ENCODE measurements around the gene PITPNC1. TPM values are rescaled to one million over a fixed set of nuclear protein-coding genes. Genes with fewer than 3 reads are reported as not detected.
"Not testable (repeated sequence)": the region's sequence is repeated elsewhere in the genome, so short reads cannot be mapped to it uniquely, and the experiment has no call there.

PITPNC1 gene
- total RNA-seq, 4 donors from 2014 or later = 8.0 to 20.4 (median 9.6) TPM

- Histone ChIP-seq H3K4me3 (no peak overlapping the region), H3K9me3 (no peaks in the 10 kb centered on the region), H3K36me3 (no peaks in the 10 kb centered on the region), H3K4me1 (no peaks in the 10 kb centered on the region), H3K27ac (no peak overlapping the region), H3K27me3 (no peaks in the 10 kb centered on the region)
- TF ChIP-seq EP300 (IDR thresholded peaks at IDR 0.05) (no peak), CTCF (IDR thresholded peaks at IDR 0.05) (no peak), POLR2A (IDR thresholded peaks at IDR 0.05) (no peak)
- no peak for DNase-seq (ENCODE audit: low spot score in 2 of 2)
- WGBS, 2 donors = 68% methylated on average over 6 of the region's 6 CpGs
These were observed 271.2 kb downstream of the PITPNC1 start for GRCh38 chr17:67648032-67648905.

GRCh38 chr17:67648906-67649295 is 271.8 kb downstream of the PITPNC1 start:
- not testable (repeated sequence) for H3K4me3 ChIP-seq; DNase-seq (ENCODE audit: low spot score in 2 of 2); H3K4me1 ChIP-seq; H3K27ac ChIP-seq; H3K36me3 ChIP-seq; H3K27me3 ChIP-seq; H3K9me3 ChIP-seq
- WGBS, 2 donors = 88 to 96% methylated on average over 3 of the region's 3 CpGs

- Histone ChIP-seq H3K4me1 (no peaks in the 10 kb centered on the region), H3K27ac (no peak overlapping the region), H3K4me3 (no peak overlapping the region), H3K36me3 (no peaks in the 10 kb centered on the region), H3K27me3 (no peaks in the 10 kb centered on the region), H3K9me3 (no peaks in the 10 kb centered on the region)
- 86 to 94% methylated on average over 3 of the region's 3 CpGs for WGBS, 2 donors
- DNase-seq (ENCODE audit: low spot score in 2 of 2) = no peak
- TF ChIP-seq CTCF (IDR thresholded peaks at IDR 0.05) (no peak), EP300 (IDR thresholded peaks at IDR 0.05) (no peak), POLR2A (IDR thresholded peaks at IDR 0.05) (no peak)
These were observed 272.8 kb downstream of the PITPNC1 start for GRCh38 chr17:67649891-67650290.

- H3K27ac ChIP-seq; H3K27me3 ChIP-seq; H3K4me3 ChIP-seq; H3K36me3 ChIP-seq; DNase-seq (ENCODE audit: low spot score in 2 of 2); H3K4me1 ChIP-seq; H3K9me3 ChIP-seq: not testable (repeated sequence)
- 74 to 75% methylated on average over 7 of the region's 7 CpGs for WGBS, 2 donors
These were observed 274.1 kb downstream of the PITPNC1 start for GRCh38 chr17:67651218-67651579.

GRCh38 chr17:67652433-67652832 is 275.4 kb downstream of the PITPNC1 start:
- Histone ChIP-seq H3K27ac (no peak overlapping the region), H3K27me3 (no peaks in the 10 kb centered on the region), H3K4me3 (no peak overlapping the region), H3K36me3 (no peaks in the 10 kb centered on the region), H3K9me3 (no peaks in the 10 kb centered on the region), H3K4me1 (no peaks in the 10 kb centered on the region)
- no peak for DNase-seq (ENCODE audit: low spot score in 2 of 2)
- WGBS, 2 donors = 95 to 99% methylated on average over 14 of the region's 14 CpGs
- TF ChIP-seq EP300 (IDR thresholded peaks at IDR 0.05) = no peak
- TF ChIP-seq POLR2A (IDR thresholded peaks at IDR 0.05) = no peak
- TF ChIP-seq CTCF (IDR thresholded peaks at IDR 0.05) = no peak

- H3K9me3 ChIP-seq = peaks cover 0 to 12% (median 0%) of the 10 kb centered on the region in 4 donors
- H3K27me3 ChIP-seq = no peaks in the 10 kb centered on the region
- 89% methylated on average over 7 of the region's 7 CpGs for WGBS, 2 donors
- H3K4me1 ChIP-seq = no peaks in the 10 kb centered on the region
- peaks cover 0 to 5% (median 0%) of the 10 kb centered on the region in 3 donors for H3K36me3 ChIP-seq
- H3K4me3 ChIP-seq = no peak overlapping the region
- TF ChIP-seq CTCF (IDR thresholded peaks at IDR 0.05) (no peak), EP300 (IDR thresholded peaks at IDR 0.05) (no peak), POLR2A (IDR thresholded peaks at IDR 0.05) (no peak)
- no peak for DNase-seq (ENCODE audit: low spot score in 2 of 2)
- H3K27ac ChIP-seq = no peak overlapping the region
These were observed 278.5 kb downstream of the PITPNC1 start for GRCh38 chr17:67655478-67656148.

Measured in tibial nerve (tissue), 4 donors.